H4 (cell line): ENCODE data around the gene MESP1. TPM values are rescaled to one million over a fixed set of nuclear protein-coding genes. Genes with fewer than 3 reads are reported as not detected.
"Not testable (repeated sequence)": the region's sequence is repeated elsewhere in the genome, so short reads cannot be mapped to it uniquely, and the experiment has no call there.

Source experiments
- DNase-seq: peaks from one replicate; pipeline ENCODE4 v3.0.0-alpha.2; 2015; ENCODE audit warnings: low spot score
- total RNA-seq: library from RNA; depleted of rRNA; stranded (reverse); fragments of >200 nt; shearing (Covaris generic); gene quantifications from 2 replicates; pipeline ENCODE4 v1.2.3, GENCODE V29; 2014; rRNA removed

The MESP1 gene, protein sequence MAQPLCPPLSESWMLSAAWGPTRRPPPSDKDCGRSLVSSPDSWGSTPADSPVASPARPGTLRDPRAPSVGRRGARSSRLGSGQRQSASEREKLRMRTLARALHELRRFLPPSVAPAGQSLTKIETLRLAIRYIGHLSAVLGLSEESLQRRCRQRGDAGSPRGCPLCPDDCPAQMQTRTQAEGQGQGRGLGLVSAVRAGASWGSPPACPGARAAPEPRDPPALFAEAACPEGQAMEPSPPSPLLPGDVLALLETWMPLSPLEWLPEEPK
- 0.47 TPM in 1 of 2 replicates, not detected in the other for total RNA-seq

DNA sequence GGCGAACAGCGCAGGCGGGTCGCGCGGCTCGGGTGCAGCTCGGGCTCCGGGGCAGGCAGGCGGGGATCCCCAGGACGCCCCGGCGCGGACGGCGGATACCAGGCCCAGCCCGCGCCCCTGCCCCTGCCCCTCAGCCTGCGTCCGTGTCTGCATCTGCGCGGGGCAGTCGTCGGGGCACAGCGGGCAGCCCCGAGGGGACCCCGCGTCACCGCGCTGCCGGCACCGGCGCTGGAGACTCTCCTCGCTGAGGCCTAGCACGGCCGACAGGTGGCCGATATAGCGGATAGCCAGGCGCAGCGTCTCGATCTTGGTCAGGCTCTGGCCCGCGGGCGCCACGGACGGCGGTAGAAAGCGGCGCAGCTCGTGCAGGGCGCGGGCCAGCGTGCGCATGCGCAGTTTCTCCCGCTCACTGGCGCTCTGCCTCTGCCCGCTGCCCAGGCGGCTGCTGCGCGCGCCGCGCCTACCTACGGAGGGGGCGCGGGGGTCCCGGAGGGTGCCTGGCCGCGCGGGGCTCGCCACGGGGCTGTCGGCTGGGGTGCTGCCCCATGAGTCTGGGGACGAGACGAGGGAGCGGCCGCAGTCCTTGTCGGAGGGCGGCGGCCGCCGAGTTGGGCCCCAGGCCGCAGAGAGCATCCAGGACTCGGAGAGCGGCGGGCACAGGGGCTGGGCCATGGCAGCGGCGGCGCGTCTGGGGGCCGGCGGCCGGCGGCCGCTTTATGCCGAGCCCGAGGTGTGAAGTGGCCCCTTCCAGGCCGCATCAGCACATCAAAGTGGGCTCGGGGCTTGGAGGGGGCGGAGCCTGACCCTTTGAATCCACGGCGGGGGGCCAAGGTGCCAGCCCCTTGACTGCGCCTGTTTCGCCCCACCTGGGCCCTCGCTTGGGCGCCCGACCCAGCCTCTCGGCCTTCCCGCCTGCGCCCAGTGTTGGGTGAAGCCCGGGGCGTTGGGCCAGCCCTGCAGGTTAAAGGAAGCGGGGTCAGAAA lies at the start of gene MESP1:
Gene MESP1, minus strand, starts transcription at position 690 of the 983 bp plus-strand sequence. Its CDS starts 18 bp downstream, at position 672.
- peak; percentile 92 for DNase-seq

DNA sequence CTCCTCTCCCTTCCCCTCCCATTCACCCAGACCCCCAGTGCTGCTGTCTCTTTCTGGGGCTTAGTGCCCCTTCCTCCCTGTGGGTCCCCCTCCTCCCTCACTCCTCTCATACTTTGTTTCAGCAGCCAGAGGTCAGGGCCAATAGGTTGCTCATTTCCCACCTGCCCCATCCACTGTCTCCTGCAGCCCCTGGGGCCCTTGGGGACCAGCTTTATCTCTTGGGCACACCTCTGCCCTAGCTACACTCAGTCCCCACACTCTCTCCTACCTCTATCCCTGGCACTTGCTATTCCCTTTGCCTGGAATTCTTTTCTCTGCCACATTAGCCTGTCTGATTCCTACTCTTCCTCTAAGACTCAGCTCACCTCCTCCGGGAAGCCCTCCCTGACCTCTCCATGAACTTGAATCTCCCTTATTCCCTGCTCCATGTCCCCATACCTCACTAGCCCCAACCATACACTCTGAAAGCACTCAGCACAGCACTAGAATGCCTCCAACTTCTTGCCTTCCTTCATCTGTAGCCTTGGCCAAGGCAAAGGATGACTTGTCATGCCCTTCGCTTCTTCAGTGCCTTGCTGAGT lies 49.0 kb upstream of the MESP1 start:
- no peak for DNase-seq

DNA sequence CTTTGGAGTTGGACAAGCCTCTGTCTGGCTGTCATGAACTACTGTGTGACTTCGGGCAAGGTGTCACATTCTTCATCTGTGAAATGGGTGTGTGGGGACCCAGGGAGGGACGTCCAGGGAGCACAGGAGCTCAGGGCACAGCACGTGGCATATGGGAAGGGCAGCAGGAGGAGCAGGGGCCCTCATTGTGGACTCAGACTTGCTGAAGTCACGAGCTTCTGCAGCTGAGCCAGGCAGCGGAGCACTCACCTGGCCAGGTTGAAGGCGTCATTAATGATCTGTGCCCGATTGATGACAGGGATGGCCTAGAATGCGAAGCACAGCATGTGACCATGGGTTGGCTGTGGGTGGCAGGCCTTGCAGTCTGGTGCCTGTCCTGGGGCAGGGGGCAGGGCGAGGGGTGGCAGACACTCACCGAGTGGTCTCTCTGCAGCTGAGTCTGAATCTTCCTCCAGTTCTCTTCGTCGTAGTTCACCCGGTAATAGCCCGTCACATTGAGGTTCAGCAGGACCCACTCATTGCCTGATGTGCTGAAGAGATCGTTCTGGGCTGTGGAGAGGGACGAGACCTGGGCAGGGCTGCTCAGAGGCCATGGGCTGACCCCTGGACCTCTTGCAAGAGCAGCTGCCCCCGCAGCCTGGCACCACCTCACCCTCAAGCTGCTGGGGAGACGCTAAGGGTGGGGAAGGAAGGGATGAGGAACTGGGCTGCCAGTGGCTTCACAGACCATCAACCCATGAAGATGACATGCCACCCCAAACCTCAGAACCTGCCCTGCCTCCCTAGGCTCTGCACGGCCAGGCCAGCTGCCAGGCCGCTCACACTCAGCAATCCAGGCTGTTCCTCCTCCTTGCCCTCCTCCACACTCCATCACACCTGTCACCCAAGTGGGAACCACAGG lies 48.2 kb upstream of the MESP1 start:
- no peak for DNase-seq

DNA sequence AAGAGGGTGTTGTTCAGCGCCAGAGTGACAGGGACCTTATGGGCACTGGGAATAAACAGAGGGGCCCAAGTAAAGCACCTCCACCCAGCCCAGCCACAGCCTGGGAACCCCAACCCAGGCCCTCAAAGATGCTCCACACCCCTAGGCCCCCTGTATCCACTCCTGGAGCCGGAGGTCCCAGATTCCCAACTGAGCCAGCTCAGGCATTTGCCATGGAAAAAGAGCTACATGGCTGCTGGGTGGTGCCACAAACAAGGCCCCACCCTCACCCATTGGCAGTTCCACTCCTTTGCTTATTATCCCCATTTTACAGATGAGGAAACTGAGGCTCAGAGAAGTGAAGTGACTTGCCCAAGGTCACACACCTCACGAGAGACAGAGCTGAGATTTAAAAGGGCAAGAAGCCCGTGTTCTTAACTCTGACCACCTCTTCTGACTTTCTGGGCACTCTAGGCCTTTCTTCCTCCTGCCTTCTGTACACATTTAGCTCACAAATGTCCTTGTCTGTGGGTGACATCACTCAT lies 46.7 kb upstream of the MESP1 start:
- DNase-seq: no peak

DNA sequence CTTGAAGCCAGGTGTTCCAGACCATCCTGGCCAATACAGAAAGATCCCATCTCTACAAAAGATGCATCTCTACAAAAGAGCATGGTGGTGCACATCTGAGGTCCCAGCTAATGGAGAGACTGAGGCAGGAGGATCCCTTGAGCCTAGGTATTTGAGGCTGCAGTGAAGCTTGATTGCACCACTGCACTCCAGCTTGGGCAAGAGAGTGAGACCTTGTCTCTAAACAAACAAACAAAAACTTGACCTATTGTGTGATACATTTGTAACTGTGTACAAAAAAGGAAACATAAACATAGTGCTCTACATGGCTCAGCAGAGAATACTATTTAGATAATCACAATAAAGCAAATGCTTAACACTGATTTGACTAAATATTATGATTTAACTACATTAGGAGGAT lies 44.9 kb upstream of the MESP1 start:
- DNase-seq: no peak

DNA sequence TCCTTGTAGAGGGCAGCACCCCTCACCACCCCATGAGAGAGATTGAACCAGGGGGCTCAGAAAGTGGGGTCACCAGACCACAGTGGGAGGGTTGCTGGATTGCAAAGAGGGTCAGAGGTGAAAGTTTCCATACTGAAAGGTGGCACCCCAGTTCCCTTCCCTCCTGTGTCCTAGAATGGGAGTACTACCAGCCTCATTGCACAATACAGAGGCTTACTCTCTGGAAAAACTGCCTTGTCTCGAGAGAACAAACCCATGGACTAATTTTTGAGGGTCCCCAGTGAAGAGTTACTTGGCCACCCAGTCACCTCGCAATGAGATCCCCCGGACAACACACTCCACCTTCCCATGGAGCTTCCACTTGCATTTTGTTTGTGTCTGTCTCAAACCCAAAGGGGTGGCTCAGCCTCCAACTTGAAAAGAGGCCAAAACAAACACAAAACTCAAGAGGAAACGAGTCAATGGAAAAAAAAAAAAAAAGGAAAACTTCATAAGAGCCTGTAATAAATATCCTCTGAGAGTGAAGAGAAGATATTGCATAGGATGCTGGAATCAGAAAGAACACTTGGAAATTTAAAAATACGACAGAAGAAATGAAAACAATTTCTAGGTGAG lies 43.7 kb upstream of the MESP1 start:
- no peak for DNase-seq

DNA sequence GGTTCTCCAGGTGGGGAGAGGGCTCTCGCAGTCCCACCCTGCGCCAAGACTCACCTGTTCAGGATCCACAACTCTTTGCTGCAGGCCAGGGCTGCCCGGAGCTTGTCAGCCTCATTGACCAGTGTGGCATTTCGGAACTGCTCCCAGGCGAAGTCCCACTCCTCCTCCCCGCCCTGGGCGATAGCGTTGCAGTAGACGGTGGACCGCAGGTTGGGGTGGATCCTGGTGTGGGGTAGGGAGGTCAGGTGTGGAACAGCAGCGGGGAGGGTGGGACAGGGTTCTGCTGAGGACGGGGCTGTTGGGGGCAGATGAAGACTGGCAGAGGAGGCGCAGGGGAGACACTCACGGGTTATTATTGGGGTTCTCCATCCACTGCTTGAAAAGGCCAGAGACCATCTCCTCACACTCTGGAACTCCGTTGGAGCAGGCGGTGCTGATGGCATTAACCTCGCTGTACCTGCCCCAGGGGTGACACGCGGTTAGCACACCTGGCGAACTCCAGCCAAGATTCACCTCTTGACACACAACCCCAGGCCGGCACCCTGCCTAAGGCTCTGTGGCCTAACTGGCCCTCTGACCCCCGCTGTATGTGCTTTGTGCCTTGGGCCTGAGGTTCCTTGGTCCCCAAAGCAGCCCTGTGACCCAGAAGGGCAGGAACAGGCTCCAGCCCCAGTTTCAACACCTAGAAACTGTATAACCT lies 41.2 kb upstream of the MESP1 start:
- DNase-seq: no peak

DNA sequence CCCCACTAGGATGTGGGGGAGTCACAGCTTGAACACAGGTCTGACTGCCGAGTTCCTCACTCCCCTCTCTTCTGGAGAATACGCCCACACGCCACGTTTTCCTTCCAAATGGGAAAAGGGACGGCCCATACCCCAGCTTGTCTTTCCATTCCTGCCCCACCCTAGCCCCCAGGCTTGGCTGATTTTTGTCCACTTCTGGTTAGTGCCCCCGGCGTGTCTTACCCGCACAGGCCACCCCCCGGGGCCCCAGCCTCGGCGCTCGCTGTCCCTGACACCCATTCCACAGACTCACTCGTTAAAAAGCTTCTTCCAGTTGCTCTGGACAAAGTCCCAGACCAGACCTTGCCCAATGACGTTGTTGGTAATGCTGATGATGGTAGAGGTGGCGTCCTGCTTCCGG lies 39.6 kb upstream of the MESP1 start:
- no peak for DNase-seq

DNA sequence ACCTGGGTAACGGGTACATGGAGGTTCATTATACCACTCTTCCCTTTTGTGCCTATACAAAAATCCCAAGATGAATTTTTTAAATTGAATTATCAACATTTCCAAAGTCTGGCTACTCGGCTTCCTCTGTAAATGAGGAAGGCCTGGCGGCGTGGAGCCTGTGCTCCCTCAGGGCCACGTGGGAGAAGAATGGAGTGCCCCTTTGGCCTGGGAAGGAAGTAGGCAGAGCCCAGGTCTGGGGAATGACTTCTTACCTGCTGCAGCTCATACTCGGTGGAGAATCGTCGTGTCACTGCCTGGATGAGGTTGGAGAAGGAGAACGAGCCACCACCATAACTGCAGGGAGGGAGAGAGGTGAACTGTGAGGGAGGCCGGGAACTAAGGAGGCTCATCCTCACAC lies 39.2 kb upstream of the MESP1 start:
- no peak for DNase-seq

DNA sequence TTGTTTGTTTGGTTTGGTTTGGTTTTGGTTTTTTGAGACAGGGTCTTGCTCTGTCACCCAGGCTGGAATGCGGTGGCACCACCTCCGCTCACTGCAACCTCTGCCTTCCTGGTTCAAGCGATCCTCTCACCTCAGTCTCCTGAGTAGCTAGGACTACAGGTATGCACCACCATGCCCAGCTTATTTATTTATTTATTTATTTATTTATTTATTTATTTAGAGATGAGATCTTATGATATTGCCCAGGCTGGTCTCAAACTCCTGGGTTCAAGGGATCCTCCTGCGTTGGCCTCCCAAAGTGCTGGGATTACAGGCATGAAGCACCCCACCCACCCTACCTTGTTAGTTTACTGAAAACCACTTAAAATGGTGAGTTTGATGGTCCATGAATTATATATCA lies 37.5 kb upstream of the MESP1 start:
- not testable (repeated sequence) for DNase-seq

DNA sequence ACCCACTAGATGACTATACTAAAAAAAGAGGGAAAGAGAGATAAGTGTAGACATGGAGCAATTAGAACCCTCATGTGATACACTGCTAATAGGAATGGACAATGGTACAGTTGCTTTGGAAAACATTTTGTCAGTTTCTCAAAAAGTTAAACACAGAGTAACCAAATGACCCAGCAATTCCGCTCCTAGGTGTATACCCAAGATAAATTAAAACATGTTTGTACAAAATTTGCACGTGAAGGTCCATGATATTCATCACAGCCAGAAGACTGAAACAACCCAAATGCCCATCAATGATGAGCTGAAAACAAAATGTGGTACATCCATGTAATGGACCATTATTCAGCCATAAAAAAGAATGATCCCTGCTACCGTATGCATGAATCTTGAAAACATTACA lies 36.9 kb upstream of the MESP1 start:
- no peak for DNase-seq

DNA sequence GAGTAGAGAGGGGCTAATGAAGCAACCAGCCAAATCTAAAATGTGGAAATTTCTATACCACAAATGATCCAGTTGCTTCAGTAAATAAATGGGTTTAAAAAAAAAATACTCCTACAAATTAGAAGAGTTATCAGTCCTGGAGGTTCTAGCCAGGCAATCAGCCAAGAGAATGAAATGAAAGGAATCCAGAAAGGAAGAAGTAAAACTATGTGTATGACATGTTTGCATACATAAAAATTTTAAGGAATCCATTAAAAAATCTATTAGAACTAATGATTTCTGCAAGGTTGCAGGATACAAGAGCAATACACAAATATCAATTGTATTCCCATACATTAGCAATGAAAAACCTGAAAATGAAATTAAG lies 34.7 kb upstream of the MESP1 start:
- DNase-seq: no peak

DNA sequence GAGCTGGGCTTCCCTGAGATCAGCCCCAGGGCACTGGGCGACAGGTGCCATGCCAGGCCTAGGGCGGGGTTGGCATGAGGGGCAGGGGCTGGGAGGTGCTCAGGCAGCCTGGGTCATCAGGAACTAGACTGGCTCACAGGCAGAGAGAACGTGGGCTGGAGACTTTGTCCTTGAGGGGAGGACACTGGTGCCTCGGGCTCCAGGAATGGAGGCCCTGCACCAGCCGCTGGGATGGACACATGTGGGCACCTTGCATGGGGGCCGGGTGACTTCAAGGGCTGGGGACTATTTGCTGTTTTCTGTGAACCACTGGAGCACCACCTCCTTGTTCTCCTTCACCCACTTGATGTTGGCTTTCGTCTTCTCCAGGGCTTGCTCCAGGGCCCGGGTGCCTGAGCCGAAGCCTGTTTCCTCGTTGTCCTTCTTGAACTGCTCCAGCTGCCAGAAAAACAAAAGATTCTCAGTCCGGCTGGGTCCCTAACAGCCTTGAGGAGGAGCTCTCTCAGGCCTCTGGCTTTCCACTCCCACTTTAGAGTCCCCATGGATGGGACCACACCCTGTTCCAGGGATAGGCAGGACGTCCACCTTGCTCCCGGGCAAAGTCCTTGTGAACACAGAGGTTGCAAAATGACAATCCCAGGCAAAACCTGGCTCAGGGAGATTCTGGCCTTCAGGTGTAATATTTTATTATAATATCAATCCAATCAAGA lies 34.2 kb upstream of the MESP1 start:
- no peak for DNase-seq

DNA sequence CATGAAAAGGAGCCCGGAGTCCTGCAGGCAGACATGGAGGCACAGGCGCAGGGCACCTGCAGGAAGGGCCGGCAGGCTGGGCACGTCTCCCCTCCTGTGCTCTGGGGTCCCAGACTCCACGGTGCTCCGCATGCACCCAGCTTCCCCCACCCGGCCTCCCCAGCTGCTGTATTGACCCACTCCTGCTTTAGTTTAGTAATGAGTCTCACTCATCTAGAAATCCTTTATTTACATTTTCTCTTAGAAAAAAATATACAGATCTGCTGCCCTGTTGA lies 33.6 kb upstream of the MESP1 start:
- DNase-seq: no peak

DNA sequence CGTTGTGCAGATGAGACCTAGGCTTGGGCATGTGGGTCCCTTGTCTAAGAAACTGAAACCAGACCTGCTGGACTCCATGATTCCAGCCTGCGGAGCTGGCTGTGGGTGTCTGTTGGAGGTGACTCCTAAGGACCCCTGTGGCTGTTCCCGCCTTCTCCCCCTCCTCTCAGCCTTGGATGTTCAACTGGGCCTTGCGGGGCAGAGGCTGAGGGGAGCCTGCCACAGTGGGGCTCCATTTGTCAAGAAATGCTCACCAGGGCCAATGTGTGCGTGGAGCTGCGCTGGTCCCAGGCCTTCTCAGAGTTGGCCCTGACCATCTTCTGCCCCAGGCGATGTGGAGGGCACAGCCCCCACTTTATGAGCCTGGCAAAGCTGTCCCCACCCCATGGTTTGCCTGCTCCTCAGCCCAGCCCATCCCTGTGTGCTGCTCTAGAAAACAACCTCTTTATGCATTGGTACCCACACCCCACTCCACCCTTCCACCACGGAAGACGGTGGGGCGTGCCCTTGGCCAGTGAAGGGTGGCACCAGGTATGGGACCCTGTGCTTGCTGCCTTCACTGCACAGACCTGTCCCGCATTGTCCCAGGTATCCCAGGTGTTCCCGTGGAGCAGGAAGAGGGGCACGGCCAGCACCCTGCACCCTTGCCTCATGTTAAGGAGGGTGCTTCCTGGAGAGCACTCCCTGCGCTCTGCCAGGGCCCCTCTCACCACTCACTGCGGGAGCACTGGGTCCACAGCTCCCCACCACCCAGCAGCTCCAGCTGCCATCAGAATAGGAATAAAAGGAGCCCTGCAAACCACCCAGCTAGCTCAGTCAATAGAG lies 33.0 kb upstream of the MESP1 start:
- DNase-seq: no peak

DNA sequence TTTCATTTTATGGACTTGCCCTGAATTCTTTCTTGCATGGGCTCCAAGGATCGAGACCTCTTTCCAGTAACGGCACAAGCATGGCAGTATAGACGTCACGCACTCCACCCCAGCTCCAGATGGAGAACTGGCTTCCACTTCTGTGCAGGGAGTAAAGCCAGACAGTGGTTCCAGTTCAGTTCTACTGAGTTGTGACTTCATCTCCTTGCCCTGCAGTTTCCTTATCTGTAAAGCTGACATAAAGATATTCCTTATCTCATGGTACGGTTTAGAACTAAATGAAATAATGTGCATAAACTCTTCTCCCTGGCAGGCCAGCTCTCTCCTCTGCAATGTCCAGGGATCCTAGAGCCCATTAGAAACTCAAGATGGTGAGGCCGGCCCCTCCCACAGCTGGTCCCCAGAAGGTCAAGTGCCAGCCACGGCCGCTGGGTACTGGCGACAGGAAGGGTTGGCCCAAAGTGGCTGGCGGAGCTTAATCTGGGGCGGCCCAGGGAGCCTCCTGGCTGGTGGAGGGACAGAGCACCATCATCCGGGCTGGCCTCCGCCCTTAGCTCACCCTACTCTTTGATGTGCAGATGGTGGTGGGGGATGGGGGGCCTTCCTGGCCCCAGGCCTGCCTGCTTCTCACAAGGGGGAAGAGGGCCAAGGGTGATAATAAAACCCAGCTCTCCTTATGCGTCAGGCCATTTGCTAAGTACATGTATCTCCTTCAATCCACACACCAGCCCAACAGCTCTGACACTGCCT lies 32.2 kb upstream of the MESP1 start:
- DNase-seq: no peak

DNA sequence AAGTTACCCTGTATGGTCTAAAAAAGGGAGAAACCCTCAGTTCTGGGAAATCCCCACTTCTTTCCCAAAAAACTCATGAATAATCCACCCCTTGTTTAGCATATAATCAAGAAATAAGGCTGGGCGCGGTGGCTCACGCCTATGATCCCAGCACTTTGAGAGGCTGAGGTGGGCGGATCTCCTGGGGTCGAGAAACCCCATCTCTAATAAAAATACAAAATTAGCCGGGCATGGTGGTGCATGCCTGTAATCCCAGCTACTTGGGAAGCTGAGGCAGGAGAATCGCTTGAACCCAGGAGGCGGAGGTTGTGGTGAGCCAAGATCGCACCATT lies 31.5 kb upstream of the MESP1 start:
- DNase-seq: not testable (repeated sequence)

DNA sequence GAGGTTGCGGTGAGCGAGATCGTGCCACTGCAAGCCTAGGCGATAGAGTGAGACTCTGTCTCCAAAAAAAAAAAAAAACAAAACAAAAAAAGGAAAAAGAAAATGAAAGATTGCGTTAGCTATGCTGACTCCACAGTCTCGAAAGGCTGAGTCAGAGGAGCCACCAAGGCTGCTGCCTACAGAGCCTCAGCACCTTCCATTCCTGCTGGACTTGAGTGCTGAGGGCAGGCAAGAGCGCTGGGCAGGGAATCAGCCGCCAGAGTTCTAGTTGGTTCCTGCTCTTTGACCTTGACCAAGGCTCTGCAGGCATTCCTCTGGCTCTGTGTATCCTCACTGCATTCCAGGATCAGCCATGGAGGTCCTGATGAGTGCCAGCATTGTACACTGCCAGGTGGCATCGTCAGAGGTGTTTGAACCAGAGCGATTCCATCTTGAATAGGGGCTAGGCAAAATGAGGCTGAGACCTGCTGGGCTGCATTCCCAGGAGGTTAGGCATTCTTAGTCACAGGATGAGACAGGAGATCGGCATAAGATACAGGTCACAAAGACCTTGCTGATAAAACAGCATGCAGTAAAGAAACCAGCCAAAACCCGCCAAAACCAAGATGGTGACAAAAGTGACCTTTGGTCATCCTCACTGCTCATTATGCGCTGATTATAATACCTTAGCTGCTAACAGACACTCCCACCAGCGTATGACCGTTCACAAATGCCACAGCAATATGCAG lies 31.0 kb upstream of the MESP1 start:
- no peak for DNase-seq
